Measurements from ENCODE around the gene ATXN7L1. TPM values are rescaled to one million over a fixed set of nuclear protein-coding genes. Genes with fewer than 3 reads are reported as not detected.

ATXN7L1 gene
- total RNA-seq, 1 experiment from 2014 or later, result 24.3 TPM

DNA sequence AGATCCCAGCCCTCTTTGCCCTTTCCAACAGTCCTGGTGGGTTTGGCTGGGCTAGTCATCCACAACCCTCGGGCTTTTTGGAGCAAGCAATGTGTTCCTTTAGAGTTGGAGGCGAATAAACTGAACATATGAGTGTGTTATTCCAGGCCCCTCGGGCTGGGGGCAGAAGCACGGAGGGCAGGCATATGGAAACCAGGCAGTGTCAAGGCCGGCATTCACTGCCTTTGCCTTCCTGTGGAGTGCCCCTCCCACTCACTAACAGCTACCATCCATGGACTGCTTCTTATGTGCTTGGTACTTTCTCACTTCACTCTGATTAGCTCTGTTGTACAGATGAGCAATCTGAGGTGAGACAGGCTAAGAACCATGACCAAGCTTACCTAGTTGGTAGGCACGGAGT is 241.2 kb downstream of the ATXN7L1 start:
- no peaks in the 10 kb centered on the region for H3K9me3 ChIP-seq (ENCODE audit: control insufficient read depth, low read depth, low read length)
- no peak overlapping the region for H4K5ac ChIP-seq (ENCODE audit: insufficient read length, low read depth, low read length)
- H3K27ac Mint-ChIP-seq, result no peak overlapping the region; a peak in 1 of 7 replicates
- no peak overlapping the region for H3K27ac ChIP-seq (ENCODE audit: insufficient read length, low read depth, low read length)
- no peaks in the 10 kb centered on the region for H3K27me3 ChIP-seq (ENCODE audit: insufficient read depth, low read length)
- WGBS (ENCODE audit: extremely low coverage, insufficient read length, low lambda C conversion rate), result no CpG with 5 or more reads among the region's 6 CpGs
- H2BK120ac ChIP-seq (ENCODE audit: low read depth, low read length, poor library complexity, severe bottlenecking), result no peak overlapping the region
- H2AK5ac ChIP-seq (ENCODE audit: insufficient read length, low read length), result no peak overlapping the region
- no peak overlapping the region for H3K14ac ChIP-seq (ENCODE audit: insufficient read depth, low read length)
- no peak overlapping the region for H3K9ac ChIP-seq (ENCODE audit: extremely low read depth, insufficient read length, low read length)
- no peak overlapping the region for H2AFZ ChIP-seq (ENCODE audit: low read length)
- H2BK5ac ChIP-seq (ENCODE audit: insufficient read length, low read length), result no peak overlapping the region
- H2BK12ac ChIP-seq (ENCODE audit: insufficient read length, low read depth, low read length), result no peak overlapping the region
- TF ChIP-seq, protein P1, sequence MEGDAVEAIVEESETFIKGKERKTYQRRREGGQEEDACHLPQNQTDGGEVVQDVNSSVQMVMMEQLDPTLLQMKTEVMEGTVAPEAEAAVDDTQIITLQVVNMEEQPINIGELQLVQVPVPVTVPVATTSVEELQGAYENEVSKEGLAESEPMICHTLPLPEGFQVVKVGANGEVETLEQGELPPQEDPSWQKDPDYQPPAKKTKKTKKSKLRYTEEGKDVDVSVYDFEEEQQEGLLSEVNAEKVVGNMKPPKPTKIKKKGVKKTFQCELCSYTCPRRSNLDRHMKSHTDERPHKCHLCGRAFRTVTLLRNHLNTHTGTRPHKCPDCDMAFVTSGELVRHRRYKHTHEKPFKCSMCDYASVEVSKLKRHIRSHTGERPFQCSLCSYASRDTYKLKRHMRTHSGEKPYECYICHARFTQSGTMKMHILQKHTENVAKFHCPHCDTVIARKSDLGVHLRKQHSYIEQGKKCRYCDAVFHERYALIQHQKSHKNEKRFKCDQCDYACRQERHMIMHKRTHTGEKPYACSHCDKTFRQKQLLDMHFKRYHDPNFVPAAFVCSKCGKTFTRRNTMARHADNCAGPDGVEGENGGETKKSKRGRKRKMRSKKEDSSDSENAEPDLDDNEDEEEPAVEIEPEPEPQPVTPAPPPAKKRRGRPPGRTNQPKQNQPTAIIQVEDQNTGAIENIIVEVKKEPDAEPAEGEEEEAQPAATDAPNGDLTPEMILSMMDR (conservative IDR thresholded peaks at IDR 0.05), result no peak
- no peak overlapping the region for H3K4ac ChIP-seq (ENCODE audit: low read depth, low read length)
- no peak overlapping the region for H4K91ac ChIP-seq (ENCODE audit: insufficient read length, low read depth, low read length)
- no peaks in the 10 kb centered on the region for H3K27me3 Mint-ChIP-seq (ENCODE audit: low read depth)
- H3K36me3 Mint-ChIP-seq (ENCODE audit: insufficient read depth in 1 of 3, low read depth in 3 of 3), result peaks cover 34 to 62% (median 60%) of the 10 kb centered on the region in 3 experiments
- H3K4me2 ChIP-seq (ENCODE audit: insufficient read depth, insufficient read length, low read length), result no peak overlapping the region
- no peak overlapping the region for H2BK15ac ChIP-seq (ENCODE audit: low read depth, low read length)
- H3K79me2 ChIP-seq (ENCODE audit: insufficient read depth, low read length), result peaks cover 13% of the 10 kb centered on the region; the same call in 1 of the 2 replicates
- H3K56ac ChIP-seq (ENCODE audit: insufficient read length, low read depth, low read length), result no peak overlapping the region
- no peak overlapping the region for H3T11ph ChIP-seq (ENCODE audit: low read length)
- peaks cover 6% of the 10 kb centered on the region for H3K23me2 ChIP-seq (ENCODE audit: insufficient read length, low read depth, low read length, poor library complexity, severe bottlenecking)
- H3K9me3 Mint-ChIP-seq, result no peaks in the 10 kb centered on the region
- DNase-seq, result no peak
- no peak overlapping the region for H3K18ac ChIP-seq (ENCODE audit: insufficient read length, low read depth, low read length)
- no peaks in the 10 kb centered on the region for H4K20me1 ChIP-seq (ENCODE audit: control insufficient read depth, insufficient read depth, insufficient read length)
- H3K79me1 ChIP-seq (ENCODE audit: insufficient read depth, low read depth, low read length, poor library complexity, severe bottlenecking), result peaks cover 2% of the 10 kb centered on the region
- H4K8ac ChIP-seq (replicated peaks; ENCODE audit: insufficient read length, low read depth, low read length), result no peak overlapping the region
- H3K23ac ChIP-seq (ENCODE audit: insufficient read length, low read depth, low read length), result no peak overlapping the region
- peaks cover 12% of the 10 kb centered on the region; the same call in 1 of the 2 replicates for H3K4me1 ChIP-seq (ENCODE audit: insufficient read depth, low read length)
- H3K4me3 Mint-ChIP-seq, result peak overlapping the region in 1 of 2 experiments; percentile 88; a peak in 3 of 5 replicates
- H2BK20ac ChIP-seq (ENCODE audit: low read depth, low read length, poor library complexity, severe bottlenecking), result no peak overlapping the region
- peaks cover 39 to 50% of the 10 kb centered on the region in 2 experiments for H3K4me1 Mint-ChIP-seq
